Inferior parietal cortex (tissue), 1 donor: Measurements from ENCODE around the gene RPS6KA2.

Experiments used
- DNase-seq: peaks from one replicate; pipeline ENCODE4 v3.0.0-alpha.2; 2016; ENCODE audit errors: extremely low spot score

The RPS6KA2 gene

DNA sequence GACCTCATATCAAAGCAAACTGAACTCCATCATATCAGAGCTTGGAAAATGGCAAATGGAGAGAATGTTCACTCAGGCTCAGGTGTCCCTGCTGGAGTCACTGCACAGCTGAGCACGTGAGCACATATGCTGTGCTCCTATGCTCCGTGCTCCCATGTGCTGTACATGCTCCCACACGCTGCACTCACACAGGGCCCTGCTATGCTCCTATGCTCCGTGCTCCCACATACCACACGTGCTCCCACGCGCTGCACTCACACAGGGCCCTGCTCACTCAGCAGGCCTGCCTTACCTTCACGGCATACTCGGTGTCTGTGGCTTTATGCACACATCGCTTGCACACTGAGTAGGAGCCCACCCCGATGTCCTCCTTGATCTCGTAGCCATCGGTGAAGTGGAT is 178.6 kb downstream of the RPS6KA2 start:
- DNase-seq, result no peak

DNA sequence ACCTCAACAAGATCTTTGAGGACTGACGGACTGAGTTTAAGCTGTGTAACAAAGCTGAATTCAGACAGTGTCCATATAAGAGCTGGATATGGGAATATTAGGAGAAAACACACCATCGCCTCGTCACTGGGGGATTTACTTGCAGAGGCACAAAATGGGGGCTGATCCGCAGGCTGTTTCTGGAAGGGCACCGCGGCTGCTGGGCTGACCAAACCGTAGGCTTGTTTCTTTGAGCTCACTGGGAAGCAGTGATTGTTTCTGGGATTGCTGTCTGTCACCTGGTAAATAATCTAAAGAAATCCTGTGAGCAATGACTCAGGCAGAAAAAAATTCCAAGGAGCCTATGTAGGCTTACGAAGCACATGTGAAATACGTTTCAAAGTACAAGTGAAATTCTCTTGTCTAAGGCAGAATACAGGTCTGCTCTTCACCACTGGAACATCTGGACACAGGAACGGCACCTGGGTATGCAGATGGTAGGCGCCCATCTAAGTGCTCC is 180.4 kb downstream of the RPS6KA2 start:
- DNase-seq, result no peak

DNA sequence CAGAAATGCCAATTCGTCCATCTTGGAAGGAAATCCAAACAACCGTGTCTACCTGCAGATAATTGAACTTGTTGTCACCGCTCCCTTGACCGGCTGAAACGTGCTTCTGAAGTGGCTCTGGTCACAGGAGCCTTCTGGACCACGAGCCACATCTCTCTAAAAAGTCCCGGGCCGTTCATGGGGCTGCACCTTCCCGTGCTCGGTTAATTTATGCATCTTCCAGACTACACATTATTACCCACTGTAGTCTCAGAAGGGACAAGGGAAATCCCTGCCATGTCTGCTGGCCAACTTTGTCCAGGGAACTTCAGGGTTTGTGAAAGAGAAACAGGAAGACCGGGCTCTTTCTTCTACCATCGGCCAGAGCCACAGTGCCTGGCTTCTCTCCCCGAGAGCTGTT is 180.9 kb downstream of the RPS6KA2 start:
- DNase-seq, result no peak

DNA sequence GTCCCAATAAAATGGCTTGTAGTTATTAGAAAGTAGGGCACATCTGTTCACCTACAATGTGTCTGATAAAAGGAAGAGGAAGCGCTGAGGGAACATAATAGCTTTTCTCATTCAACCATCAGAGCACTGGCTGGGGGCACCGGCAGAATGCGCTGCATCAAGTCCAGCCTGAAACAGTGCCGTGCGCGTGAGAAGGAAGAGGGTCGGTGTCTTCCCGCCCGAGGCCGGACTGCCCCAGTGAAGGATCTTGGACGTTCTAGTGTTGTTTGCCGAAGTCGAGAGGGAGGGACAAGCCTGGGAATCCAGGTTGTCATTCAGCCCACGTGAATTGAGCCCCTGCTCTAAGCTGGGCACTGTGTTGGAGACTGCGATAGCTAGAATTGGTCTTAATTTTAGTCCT is 182.6 kb downstream of the RPS6KA2 start:
- DNase-seq, result no peak

DNA sequence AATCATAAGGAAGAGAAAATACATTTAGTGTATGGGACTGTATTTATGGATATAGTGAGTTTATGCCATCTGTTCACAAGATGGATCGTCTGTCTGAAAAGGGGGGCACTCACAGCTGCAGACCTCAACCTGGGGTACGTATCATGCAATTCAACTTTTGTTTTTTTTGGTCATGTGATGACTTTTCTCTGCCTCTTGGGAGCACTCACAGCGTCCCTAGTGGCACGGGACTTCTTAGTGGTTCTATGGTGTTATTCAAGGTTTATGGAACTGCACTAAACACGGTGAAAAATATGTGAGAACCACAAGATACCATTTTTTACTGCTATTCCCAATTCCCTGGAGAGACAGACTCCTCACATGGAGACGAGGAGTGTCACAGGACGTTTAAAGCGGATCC is 183.9 kb downstream of the RPS6KA2 start:
- no peak for DNase-seq

DNA sequence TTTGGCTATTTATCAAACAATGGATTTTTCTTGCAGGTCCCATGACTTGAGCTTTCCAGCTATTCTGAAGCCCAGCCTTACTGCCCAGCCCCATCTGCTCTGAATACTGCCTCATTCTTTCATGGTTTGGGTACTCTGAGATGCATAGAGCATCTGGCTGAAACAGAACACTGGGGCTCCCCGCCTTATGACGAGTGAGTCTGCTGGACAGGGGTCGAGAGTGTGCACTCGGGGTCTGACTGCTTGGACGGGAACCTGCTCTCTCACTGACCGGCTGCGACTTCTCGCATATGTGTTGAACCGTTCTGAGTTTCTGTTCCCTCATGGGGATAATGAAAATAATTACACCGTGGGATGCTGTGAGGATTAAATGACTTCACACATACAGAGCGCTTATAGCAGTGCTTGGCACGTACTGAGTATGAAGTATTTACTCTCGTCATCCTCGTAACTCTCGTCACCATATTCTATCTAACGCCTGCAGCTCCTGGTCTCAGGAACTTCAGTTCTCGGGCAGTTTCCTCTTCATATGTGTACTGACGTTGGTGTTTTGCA is 184.8 kb downstream of the RPS6KA2 start:
- no peak for DNase-seq

DNA sequence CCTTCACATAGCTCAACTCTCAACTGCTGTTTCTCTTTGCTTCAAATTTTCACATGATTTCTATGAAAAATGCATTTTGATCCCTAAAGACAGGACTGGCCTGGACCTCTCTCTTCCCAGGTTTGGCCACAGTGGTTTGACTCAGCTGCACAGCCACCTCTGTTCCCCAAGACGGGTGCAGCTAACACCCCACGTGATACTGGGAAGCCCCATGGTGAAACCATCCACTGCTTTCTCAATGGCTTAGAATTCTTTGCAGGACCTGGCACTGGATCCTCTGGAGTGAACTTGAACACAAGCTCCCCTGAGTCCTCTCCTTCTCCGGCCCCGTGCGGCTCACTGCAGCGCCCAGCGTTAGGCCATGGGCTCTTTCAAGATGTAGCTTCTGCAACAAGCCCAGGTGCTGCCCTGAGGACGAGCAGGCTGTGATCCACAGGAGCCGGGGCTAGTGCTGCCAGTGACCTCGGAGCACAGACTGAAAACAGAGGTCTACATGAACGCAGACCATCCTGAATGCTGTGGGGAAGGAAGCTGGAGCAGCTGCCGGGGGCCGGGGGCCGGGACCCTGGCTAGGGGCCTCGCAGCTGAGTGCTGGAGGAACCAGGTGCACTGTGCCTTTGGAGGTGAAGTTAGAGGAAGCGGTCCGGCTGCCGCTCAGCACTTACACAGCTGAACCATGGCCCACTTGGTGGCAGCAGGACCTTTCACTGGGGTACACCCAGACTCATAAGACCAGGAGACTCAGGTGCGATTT is 185.5 kb downstream of the RPS6KA2 start:
- no peak for DNase-seq

DNA sequence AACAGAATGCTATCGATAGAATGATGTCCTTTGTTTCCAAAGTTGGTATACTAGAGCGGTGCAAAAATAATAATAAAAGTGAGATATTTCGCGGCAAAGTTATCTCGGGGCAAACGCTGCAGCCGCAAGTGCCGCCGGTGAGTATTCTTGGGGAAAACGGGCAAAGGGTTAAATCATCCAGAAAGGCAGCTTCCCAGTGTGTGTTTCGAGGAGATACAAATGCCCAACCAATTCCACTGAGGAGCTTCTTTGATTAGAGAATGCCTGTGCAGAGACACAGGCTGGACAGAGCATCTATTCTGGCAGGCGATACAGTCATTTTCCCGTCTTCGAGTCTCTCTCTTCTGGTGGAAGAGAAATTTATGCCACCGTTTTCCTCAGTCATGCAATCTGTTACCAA is 186.3 kb downstream of the RPS6KA2 start:
- DNase-seq, result no peak

DNA sequence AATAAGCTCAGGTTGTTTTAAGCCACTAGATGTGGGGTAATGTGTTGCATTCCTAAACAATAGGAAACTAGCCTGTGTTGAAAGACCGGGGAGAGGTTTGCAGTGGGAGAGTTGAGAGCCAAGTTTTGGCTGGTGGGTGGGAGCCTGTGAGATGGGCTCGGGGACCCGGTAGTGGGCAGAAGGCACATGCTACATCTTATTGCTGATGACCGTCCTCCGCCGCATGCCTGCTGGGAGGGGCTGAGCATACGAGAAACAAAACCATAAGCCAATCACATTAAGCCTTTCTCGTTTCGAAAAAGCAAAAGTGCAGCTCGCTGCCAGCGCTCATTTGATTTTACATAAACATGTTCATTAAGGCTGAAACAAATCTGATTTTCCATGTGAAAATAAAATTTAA is 186.9 kb downstream of the RPS6KA2 start:
- no peak for DNase-seq

DNA sequence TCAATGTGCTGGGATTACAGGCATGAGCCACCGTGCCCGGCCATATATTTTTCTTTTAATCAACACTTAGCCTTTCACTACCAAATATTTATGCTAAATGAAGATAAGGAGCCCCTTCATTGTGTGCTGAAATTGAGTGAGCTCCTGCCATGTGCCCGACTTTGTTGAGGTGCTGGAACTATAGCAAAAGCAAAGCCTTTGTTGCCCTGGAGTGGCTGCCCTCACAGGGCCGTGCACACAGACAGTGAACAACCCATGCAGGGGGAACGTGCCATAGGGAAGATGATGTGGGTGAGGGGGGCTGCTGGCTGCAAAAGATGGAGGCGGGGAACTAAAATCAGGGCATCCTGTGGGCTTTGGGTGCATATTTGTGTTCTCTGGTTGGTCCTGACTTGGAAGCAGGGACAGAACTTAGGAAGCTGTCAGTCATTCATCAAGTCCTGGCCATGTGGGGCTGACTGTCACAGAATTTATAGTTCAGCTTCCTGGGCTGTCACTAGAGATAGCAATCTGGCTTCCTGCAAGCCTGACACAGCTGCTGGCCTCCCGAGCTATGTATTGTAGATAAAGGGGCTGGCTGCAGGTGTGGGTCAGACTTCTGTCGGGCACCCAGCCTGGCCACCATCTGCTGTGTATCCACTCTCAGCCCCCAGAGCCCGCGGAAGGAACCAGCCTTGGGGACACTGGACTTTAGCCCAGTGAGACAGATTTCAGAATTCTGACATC is 187.5 kb downstream of the RPS6KA2 start:
- DNase-seq, result no peak

DNA sequence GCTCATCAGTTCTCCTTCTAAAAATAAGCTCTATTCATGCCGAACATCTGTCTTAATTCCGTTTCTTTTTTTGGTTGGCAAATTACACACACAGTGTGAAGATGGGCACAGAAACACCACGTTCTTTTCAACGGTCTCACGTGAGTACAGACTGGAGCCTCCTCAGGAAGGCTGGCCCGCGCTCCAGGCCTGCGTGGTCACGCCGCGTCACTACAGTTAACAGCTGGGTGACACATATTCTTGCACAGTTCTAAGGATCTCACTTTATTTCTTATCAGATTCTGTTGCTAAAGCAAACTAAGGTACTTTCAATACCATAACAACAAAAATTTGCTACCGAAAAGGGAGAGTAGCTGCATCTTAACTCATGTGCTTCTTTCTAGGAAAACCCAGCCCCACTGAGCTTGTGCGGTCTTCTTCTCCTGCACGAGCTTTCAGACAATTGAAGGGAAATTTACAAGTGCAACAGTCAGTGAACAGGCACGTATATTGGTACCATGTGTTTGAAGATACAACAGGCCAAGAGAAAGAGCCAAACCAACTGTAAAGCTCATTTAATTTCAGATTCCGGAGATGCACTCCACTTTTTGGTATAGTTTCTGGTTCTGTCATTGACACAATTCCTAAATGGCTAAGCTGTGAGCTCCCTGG is 188.7 kb downstream of the RPS6KA2 start:
- no peak for DNase-seq

DNA sequence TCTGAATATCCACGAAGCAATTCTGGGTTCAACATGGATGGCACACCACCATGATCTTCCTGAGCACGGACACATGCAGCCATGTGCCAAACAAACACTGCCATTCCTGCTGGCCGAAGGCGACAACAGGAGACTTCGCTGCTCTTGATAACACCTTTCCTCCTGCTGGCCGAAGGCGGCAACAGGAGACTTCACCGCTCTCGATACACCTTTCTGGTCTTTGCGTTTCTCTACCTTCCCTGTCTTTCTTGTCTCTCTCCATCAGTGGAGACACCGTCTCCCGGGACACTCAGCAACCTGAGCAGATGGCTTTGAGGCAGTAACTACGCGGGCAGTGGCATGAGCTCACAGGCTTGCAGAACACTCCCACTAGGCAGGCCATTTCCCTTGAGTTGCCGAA is 189.4 kb downstream of the RPS6KA2 start:
- no peak for DNase-seq

DNA sequence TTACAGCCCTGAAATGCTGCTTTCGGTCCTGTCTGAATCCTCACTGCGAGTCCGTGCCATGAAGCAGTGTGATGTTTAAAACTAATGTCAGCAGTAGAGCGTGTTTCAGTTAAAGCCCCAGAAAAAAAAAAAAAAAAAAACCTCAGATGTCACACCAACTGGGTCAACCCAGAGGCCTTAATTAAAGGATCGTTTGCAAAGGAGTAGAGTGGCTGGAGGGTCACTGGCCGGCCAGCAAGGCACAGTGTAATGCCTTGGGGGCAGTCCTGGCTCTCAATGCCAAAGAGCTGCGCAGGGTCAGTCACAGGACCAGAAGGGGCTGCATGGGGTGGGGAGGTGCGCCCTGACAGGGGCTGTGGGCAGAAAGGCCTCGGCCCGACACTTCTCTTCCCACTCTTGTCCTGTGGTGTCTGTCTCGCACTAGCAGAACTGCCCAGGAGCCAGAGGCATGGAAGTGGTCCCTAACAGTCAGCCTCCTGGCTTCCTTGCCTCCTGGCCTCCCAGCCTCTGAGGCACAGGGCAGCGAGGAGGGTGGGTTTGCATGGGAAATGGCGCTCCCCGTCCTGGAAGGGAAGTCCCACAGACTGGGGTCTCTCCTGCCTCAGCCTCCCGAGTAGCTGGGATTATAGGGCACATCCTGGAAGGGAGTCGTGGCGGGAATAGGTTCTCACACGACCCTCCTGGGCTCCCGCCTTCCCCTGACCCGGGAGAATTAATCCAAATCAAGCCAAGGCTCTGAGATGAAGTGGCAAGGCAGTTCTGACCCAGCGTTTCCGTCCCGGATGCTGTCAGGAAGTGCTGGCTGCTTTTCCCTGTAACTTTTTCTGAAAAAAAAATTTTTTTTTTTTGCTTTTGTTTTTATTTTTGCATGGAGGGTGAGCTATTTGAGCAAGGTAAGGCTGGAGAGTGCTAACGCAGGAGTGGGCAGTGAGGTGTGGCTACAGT is 190.6 kb downstream of the RPS6KA2 start:
- no peak for DNase-seq

DNA sequence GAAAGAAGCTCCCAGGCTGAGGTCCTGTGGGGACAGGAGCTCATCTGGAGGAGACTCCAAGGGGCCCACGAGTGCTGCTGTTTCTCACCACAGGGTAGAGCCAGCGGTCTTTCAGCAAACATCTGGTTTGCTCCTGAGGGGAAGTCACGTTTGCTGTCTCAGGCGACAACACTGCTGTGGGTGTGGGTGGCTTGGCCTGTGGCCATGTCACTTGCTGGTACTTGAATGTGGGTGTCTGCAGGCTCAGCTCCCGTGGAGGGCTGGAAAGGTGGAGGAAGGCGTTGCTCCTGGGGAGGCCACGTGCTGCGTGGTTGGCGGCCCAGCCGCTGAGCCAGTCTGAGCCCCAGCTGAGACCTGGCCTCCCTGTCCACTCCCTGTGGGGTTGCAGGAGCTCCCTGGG is 191.5 kb downstream of the RPS6KA2 start:
- DNase-seq, result no peak

DNA sequence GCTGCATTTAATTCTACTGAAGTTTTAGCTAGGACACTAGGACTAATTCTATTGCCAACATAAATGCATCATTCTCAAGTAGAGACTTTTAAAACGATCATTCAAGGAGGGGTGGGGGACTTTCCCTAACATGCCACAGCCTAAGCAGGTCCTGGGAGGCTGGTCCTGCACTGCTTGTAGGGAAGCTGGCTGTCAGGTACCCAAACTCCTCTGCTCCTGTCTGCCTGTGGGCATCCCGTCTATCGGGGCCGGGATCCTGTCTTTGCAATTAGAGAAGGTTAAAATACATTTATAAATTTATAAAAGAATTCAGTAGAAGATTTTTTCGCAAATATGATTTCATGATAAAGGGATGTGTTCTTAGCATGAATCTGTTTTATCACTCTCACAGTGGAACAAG is 192.7 kb downstream of the RPS6KA2 start:
- no peak for DNase-seq

DNA sequence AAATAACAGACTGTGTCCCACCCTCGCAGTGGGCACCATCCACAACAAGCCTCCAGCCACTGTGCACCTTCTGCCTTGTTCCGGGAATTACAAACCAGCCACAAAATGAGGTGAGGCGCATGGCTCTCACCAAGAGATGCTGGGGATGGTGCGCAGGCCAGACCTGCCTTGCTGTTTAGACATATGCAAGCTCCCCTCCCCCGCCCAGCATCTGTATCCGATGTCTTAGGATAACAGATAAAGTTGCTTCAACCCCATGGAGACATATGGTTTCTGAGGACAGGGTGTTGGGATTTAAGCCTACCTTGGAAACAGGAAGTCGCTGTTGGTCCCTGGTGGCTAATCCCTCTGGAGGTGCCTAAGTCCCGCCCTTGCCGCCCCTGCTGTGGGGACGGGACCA is 194.0 kb downstream of the RPS6KA2 start:
- DNase-seq, result no peak

DNA sequence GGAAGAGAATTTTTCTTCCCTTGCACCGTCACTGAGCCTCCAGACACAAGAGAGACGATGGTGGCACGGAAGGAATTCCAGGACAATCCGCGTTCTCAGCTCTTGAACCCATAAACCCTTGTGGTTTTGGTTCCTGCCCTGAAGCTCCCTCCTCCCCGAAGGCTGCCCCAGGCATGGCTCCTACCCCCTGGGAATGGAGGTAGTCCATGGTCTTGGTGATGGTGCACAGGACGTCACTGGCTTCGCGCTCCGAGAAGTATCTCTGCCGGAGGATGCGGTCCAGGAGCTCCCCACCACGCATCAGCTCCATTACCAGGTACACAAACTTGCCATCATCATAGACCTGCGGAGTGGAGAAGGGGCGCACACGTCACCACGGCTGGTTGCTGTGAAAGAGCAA is 196.8 kb downstream of the RPS6KA2 start:
- DNase-seq, result no peak

DNA sequence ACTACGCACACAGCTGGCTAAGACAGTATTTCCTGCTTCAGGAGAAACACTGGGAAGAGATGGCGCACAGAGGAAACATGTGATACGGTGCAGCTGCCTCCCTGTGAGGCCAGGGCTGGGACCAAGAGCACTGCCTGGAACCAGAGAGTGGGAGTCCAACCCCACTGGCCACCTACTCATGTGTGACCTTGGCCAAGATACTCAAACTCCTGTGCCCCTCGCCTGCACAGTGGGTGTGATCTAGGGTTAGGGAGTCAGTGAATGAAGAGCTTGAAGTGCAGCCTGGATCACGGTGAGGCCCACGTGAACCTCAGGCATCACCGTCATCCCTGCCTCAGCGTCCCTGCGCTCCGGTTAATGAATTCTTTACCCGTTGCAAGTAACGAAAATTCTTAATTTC is 202.6 kb downstream of the RPS6KA2 start:
- no peak for DNase-seq

DNA sequence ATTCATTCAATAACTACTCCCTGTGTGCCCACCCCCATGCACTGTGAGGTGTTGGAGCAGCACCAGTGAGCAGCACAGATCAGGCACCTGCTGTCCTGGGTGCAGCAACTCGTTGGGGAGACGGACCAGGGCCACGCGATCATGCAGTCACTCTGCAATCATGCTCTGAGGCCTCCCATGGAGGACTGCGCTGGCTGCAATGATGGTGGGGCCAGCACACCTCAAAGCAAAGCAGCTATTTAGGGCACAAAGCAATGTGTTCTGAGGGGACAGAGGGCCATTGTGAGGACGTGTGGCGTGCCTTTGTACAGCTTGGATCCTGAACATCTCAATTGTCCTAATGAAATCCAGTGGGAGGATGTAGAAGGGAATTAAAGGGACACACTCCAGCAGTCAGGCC is 203.3 kb downstream of the RPS6KA2 start:
- DNase-seq, result peak; percentile 71

DNA sequence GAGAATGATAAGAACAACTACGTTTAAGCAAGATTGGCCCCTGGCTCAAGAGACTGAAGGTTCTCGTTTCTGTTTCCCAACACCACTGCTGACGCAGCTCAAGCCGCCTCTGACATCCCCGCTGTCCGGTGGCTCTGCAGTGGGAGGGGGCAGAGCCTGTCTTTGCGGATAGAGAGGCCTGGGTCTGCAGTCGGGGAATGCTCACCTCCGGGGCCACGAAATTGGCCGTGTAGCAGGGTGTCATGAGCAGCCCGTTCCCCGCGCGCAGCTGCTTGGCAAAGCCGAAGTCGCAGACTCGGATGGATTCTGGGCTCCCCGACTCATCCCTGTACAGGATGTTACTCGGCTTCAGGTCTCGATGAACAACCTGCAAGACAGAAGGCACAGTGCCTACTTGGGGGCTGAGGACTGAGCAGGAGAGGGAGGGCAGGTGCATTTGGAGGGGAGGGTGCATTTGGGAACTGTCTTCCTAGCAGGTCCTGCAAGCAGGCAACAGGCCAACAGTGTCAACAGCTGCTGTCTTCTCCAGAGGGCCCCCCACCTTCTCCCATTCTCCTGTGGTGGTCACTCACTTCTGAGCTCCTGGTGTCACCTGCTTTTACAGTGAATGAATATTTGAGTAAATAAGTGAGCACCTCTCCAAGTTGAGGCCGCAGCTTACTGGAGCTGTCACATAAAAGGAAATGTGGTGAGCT is 203.9 kb downstream of the RPS6KA2 start:
- no peak for DNase-seq
